ENCODE data around the gene CDHR2. TPM values are rescaled to one million over a fixed set of nuclear protein-coding genes. Genes with fewer than 3 reads are reported as not detected.

The CDHR2 gene
- total RNA-seq, 1 donor = not detected

DNA sequence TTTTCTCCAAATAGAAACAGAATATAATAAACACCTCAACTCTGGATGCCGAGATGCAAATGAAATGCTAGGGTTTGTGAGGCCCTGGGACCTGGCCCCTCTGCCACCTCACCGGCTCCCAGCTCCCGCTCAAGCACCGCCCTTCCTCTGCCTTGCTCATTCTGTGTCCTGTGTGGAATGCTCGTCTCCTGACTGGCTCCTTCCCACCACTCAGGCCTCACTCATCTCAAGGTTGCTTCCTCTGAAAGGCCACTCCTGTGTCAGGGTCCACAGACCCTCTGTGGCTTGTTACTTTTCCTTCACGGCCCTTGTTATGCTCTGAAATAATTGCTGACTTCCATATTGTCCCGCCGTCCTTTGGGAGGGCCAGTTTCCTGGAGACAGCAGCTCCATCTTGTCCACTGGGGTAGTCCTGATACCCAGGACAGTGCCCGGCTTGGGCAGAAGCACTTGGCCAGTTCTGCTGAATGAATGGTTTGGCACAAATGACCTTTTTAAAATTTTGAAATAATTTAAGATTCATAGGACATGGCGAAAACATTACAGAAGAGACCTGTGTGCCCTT is 27.4 kb upstream of the CDHR2 start:
- no peak overlapping the region for H3K4me3 ChIP-seq (ENCODE audit: low read depth, low read length)
- TF ChIP-seq, protein P1, sequence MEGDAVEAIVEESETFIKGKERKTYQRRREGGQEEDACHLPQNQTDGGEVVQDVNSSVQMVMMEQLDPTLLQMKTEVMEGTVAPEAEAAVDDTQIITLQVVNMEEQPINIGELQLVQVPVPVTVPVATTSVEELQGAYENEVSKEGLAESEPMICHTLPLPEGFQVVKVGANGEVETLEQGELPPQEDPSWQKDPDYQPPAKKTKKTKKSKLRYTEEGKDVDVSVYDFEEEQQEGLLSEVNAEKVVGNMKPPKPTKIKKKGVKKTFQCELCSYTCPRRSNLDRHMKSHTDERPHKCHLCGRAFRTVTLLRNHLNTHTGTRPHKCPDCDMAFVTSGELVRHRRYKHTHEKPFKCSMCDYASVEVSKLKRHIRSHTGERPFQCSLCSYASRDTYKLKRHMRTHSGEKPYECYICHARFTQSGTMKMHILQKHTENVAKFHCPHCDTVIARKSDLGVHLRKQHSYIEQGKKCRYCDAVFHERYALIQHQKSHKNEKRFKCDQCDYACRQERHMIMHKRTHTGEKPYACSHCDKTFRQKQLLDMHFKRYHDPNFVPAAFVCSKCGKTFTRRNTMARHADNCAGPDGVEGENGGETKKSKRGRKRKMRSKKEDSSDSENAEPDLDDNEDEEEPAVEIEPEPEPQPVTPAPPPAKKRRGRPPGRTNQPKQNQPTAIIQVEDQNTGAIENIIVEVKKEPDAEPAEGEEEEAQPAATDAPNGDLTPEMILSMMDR (IDR thresholded peaks at IDR 0.05; ENCODE audit: insufficient read depth, low read depth, low read length) = no peak
- DNase-seq (ENCODE audit: low read depth) = no peak

DNA sequence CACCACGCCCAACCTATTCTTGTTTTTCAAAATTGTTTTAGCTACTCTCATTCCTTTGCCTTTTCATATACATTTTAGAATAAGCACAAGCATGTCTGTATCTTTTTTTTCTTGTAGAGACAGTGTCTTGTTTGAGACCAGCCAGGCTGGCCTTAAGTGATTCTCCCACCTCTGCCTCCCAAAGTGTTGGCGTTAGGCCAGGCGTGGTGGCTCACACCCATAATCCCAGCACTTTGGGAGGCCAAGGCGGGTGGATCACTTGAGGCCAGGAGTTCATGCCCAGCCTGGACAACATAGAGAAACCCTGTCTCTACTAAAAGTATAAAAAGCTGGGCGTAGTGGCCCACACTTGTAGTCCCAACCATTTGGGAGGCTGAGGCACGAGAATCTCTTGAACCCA is 25.0 kb upstream of the CDHR2 start:
- H3K4me3 ChIP-seq (ENCODE audit: low read depth, low read length) = no peak overlapping the region
- DNase-seq (ENCODE audit: low read depth) = no peak
- TF ChIP-seq, protein P1 (IDR thresholded peaks at IDR 0.05; ENCODE audit: insufficient read depth, low read depth, low read length) = no peak

GRCh38 chr5:176524987-176525386 is 24.2 kb upstream of the CDHR2 start:
- DNase-seq (ENCODE audit: low read depth) = no peak
- TF ChIP-seq, protein P1 (IDR thresholded peaks at IDR 0.05; ENCODE audit: insufficient read depth, low read depth, low read length) = no peak
- H3K4me3 ChIP-seq (ENCODE audit: low read depth, low read length) = no peak overlapping the region

DNA sequence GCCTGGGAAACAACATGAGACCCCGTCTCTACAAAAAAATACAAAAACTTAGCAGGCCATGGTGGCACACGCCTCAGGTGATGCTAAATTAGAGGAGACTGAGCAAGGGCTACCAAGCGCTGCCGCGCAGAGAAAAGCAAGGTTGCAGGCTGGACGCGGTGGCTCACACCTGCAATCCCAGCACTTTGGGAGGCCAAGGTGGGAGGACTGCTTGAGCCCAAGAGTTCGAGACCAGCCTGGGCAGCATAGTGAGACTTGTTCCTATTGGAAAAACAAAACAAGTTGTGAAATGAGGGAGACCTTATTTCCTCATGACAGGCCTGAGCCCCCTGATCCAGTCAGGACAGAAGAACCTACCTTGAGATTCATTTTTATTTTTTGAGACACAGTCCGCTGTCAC is 23.5 kb upstream of the CDHR2 start:
- no peak overlapping the region for H3K4me3 ChIP-seq (ENCODE audit: low read depth, low read length)
- DNase-seq (ENCODE audit: low read depth) = no peak
- TF ChIP-seq, protein P1 (IDR thresholded peaks at IDR 0.05; ENCODE audit: insufficient read depth, low read depth, low read length) = no peak

- TF ChIP-seq, protein P1 (IDR thresholded peaks at IDR 0.05; ENCODE audit: insufficient read depth, low read depth, low read length) = no peak
- no peak overlapping the region for H3K4me3 ChIP-seq (ENCODE audit: low read depth, low read length)
- no peak for DNase-seq (ENCODE audit: low read depth)
These were observed 22.7 kb upstream of the CDHR2 start for GRCh38 chr5:176526462-176526861.

- TF ChIP-seq, protein P1 (IDR thresholded peaks at IDR 0.05; ENCODE audit: insufficient read depth, low read depth, low read length) = no peak
- no peak overlapping the region for H3K4me3 ChIP-seq (ENCODE audit: low read depth, low read length)
- no peak for DNase-seq (ENCODE audit: low read depth)
These were observed 21.6 kb upstream of the CDHR2 start for GRCh38 chr5:176527246-176528222.
